GM20000 (cell line): Measurements from ENCODE around the gene HHAT.

Experiments
- DNase-seq: peaks from one replicate; pipeline ENCODE4 v3.0.0; 2012; ENCODE audit warnings: low spot score
- CTCF ChIP-seq: IDR thresholded peaks from 2 replicates; pipeline ENCODE4 v1.5.1; 2012; ENCODE audit warnings: mild to moderate bottlenecking, control low read depth; ENCODE audit errors: extremely low read depth, missing control alignments

Gene HHAT

GRCh38 chr1:210500831-210501230, 172.1 kb downstream of the HHAT start:
- DNase-seq, result no peak
- no peak for TF ChIP-seq CTCF

- DNase-seq, result no peak
- no peak for TF ChIP-seq CTCF
These were observed 175.6 kb downstream of the HHAT start for GRCh38 chr1:210504286-210504685.

- DNase-seq, result no peak
- TF ChIP-seq CTCF, result no peak
These were observed 177.1 kb downstream of the HHAT start for GRCh38 chr1:210505601-210506496.

GRCh38 chr1:210506689-210507088, 178.0 kb downstream of the HHAT start:
- DNase-seq, result no peak
- TF ChIP-seq CTCF, result no peak

- no peak for DNase-seq
- TF ChIP-seq CTCF, result no peak
These were observed 187.5 kb downstream of the HHAT start for GRCh38 chr1:210516092-210516656.

- TF ChIP-seq CTCF, result no peak
- no peak for DNase-seq
These were observed 188.2 kb downstream of the HHAT start for GRCh38 chr1:210516697-210517459.

GRCh38 chr1:210523830-210524229, 195.1 kb downstream of the HHAT start:
- TF ChIP-seq CTCF, result no peak
- no peak for DNase-seq
